ENCODE measurements around the gene COMMD7. TPM values are rescaled to one million over a fixed set of nuclear protein-coding genes. Genes with fewer than 3 reads are reported as not detected.

Gene COMMD7
- 31.0 and 32.3 TPM in 2 replicates for polyA plus RNA-seq

GRCh38 chr20:32743237-32744112 lies at the start of gene COMMD7:
COMMD7 (minus strand) TSS chr20:32743467; CDS start chr20:32743391, 76 bp downstream.

GRCh38 chr20:32761831-32762753 lies 18.8 kb upstream of the COMMD7 start, which contains the start of gene DNMT3B:
DNMT3B (plus strand) TSS chr20:32762385; CDS start chr20:32780324, 17,939 bp downstream.

Other genes with a start within 250 kb of the COMMD7 start
- 7.9 and 14.0 TPM in 2 replicates for gene NOL4L, start 158.1 kb downstream of the COMMD7 start, polyA plus RNA-seq
- gene C20orf203, start 69.5 kb downstream of the COMMD7 start, polyA plus RNA-seq: not detected in 2 replicates
- not detected in 2 replicates for gene DNMT3B, start 18.9 kb upstream of the COMMD7 start, polyA plus RNA-seq
- 18.1 and 24.0 TPM in 2 replicates for gene MAPRE1, start 76.5 kb upstream of the COMMD7 start, polyA plus RNA-seq
- not detected in 2 replicates for gene EFCAB8, start 115.5 kb upstream of the COMMD7 start, polyA plus RNA-seq

Measured in Purkinje cell (primary cell).